Astrocyte (in vitro differentiated cells and primary cell): ENCODE measurements around the gene FBXL19. TPM values are rescaled to one million over a fixed set of nuclear protein-coding genes. Genes with fewer than 3 reads are reported as not detected.

ENCODE experiments used
- DNase-seq: peaks from one replicate; pipeline ENCODE4 v3.0.0-alpha.2; 2010; ENCODE audit warnings: low read depth
- FAIRE-seq: peaks from 2 replicates; lab custom pipeline; 2011; peaks lifted over from hg19 to GRCh38; lab: Jason Lieb, UNC
- H2AFZ ChIP-seq: 2 replicates; pipeline ENCODE4 v1.6.0; 2012; ENCODE audit warnings: low read depth, low read length, inconsistent platforms
- H3K27ac ChIP-seq: 2 replicates; pipeline ENCODE4 v1.5.1; 2011; ENCODE audit warnings: low read depth, low read length, inconsistent platforms
- H3K27me3 ChIP-seq: 2 replicates; pipeline ENCODE4 v1.6.0; 2011; ENCODE audit warnings: low read length, inconsistent platforms; ENCODE audit not compliant: insufficient read depth
- H3K36me3 ChIP-seq: 2 replicates; pipeline ENCODE4 v1.5.1; 2011; ENCODE audit warnings: low read length, inconsistent platforms; ENCODE audit not compliant: insufficient read depth
- H3K4me1 ChIP-seq: 2 replicates; pipeline ENCODE4 v1.5.1; 2011; ENCODE audit warnings: low read length, inconsistent platforms; ENCODE audit not compliant: insufficient read depth
- H3K4me2 ChIP-seq: 2 replicates; pipeline ENCODE4 v1.6.0; 2012; ENCODE audit warnings: low read length, inconsistent platforms
- H3K4me3 ChIP-seq: 2 replicates; pipeline ENCODE4 v1.5.1; 2011; ENCODE audit warnings: low read depth, mild to moderate bottlenecking, low read length, inconsistent platforms; ENCODE audit not compliant: insufficient read depth
- H3K79me2 ChIP-seq: 2 replicates; pipeline ENCODE4 v1.6.0; 2012; ENCODE audit warnings: mild to moderate bottlenecking, low read length, inconsistent platforms; ENCODE audit not compliant: insufficient read depth
- H3K9ac ChIP-seq: 2 replicates; pipeline ENCODE4 v1.6.0; 2012; ENCODE audit warnings: mild to moderate bottlenecking, low read length, inconsistent platforms
- H3K9me3 ChIP-seq: 2 replicates; pipeline ENCODE4 v1.5.1; 2012; ENCODE audit warnings: low read depth, mild to moderate bottlenecking, low read length, inconsistent platforms; ENCODE audit not compliant: insufficient read depth
- H4K20me1 ChIP-seq: 2 replicates; pipeline ENCODE4 v1.6.0; 2012; ENCODE audit warnings: low read length, inconsistent platforms; ENCODE audit not compliant: insufficient read depth
- H3K27ac Mint-ChIP-seq: one replicate; pipeline ENCODE4 v1.8.0; 2021; ENCODE audit warnings: mild to moderate bottlenecking, mixed read lengths; ENCODE audit not compliant: unreplicated experiment
- H3K27me3 Mint-ChIP-seq: one replicate; pipeline ENCODE4 v1.8.0; 2021; ENCODE audit warnings: low read depth, mixed read lengths; ENCODE audit not compliant: unreplicated experiment
- H3K36me3 Mint-ChIP-seq: one replicate; pipeline ENCODE4 v1.8.0; 2021; ENCODE audit warnings: low read depth, mixed read lengths; ENCODE audit not compliant: unreplicated experiment
- H3K4me1 Mint-ChIP-seq: one replicate; pipeline ENCODE4 v1.8.0; 2021; ENCODE audit warnings: low read depth, mixed read lengths; ENCODE audit not compliant: unreplicated experiment
- H3K4me3 Mint-ChIP-seq: one replicate; pipeline ENCODE4 v1.8.0; 2021; ENCODE audit warnings: mild to moderate bottlenecking, moderate library complexity, mixed read lengths; ENCODE audit not compliant: unreplicated experiment
- H3K9me3 Mint-ChIP-seq: one replicate; pipeline ENCODE4 v1.8.0; 2021; ENCODE audit warnings: mild to moderate bottlenecking, mixed read lengths; ENCODE audit not compliant: unreplicated experiment
- EZH2 ChIP-seq: IDR thresholded peaks from 2 replicates; pipeline ENCODE4 v1.6.1; 2012; ENCODE audit warnings: mild to moderate bottlenecking, low read length, inconsistent platforms; ENCODE audit not compliant: insufficient read depth
- total RNA-seq: library from RNA; stranded (reverse); gene quantifications from 2 replicates; pipeline ENCODE4 v1.2.1, GENCODE V29; 2021
- TF ChIP-seq, protein P1 (sequence below): IDR thresholded peaks from 2 replicates; pipeline ENCODE4 v1.5.1; 2011; ENCODE audit warnings: low read depth, mild to moderate bottlenecking, inconsistent platforms, low read length, moderate library complexity; ENCODE audit not compliant: insufficient read depth

Gene FBXL19
- total RNA-seq, 1 donor from 2014 or later: 42.5 TPM

DNA sequence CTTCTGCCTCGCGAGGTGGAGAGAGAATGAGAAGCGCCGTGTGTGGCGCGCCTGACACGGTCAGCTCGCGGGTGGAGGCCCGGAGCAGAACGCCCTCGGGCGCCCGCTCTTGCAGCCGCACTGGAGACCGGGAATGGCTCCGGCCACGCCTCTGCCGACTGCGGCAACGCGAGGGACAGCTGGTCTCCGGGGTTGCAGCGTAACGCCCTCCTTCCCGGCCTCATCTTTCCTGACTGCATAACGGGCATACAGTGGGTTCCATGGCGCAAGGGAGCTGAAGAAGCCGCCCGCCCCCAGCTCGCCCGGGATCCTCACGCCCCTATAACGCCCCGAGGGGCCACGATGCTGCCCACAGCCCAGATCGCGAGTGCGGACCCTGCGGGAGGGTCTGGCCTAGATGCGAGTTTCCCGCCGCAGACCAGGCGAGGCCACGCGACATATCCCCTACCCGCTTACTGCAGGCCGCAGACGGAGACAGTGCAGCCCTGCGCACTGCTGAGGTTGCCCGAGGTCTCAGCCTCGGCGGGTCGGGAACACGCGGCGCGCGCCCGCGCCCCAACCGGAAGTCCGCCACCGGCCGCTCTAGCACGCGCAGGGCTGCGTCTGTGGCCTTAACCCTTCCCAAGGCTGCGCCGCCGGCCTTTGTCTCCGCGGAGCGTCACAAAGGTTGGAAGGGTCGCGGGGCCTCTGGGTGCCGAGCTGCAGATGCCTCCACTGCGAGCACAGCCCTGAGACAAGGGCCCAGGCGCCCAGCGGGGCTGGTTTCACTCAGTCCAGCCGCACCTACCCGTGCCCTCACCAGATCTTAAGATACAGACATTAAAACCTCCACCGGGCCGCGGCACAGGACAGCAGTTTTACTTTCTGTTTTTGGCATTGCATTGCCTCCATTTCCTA, 48.3 kb upstream of the FBXL19 start:
- Histone ChIP-seq H3K79me2 (peaks cover 19% of the 10 kb centered on the region), H4K20me1 (no peaks in the 10 kb centered on the region)
- FAIRE-seq: no peak

GRCh38 chr16:30875871-30876801, 47.2 kb upstream of the FBXL19 start:
- Mint-ChIP-seq H3K27ac (peak overlapping the region; percentile 98), H3K4me1 (peaks cover 13% of the 10 kb centered on the region), H3K9me3 (no peaks in the 10 kb centered on the region), H3K36me3 (peaks cover 16% of the 10 kb centered on the region), H3K4me3 (peak overlapping the region; percentile 94), H3K27me3 (no peaks in the 10 kb centered on the region)
- Histone ChIP-seq H3K4me3 (peak overlapping the region; percentile 81), H3K27ac (peak overlapping the region; percentile 88), H3K36me3 (peaks cover 2% of the 10 kb centered on the region), H3K4me1 (peaks cover 14% of the 10 kb centered on the region), H4K20me1 (no peaks in the 10 kb centered on the region), H3K4me2 (peak overlapping the region; percentile 96), H2AFZ (peak overlapping the region; percentile 90), H3K9me3 (no peaks in the 10 kb centered on the region), H3K27me3 (no peaks in the 10 kb centered on the region), H3K9ac (peak overlapping the region; percentile 89), H3K79me2 (peaks cover 19% of the 10 kb centered on the region)
- FAIRE-seq (no peak), DNase-seq (no peak)
- TF ChIP-seq, protein P1, sequence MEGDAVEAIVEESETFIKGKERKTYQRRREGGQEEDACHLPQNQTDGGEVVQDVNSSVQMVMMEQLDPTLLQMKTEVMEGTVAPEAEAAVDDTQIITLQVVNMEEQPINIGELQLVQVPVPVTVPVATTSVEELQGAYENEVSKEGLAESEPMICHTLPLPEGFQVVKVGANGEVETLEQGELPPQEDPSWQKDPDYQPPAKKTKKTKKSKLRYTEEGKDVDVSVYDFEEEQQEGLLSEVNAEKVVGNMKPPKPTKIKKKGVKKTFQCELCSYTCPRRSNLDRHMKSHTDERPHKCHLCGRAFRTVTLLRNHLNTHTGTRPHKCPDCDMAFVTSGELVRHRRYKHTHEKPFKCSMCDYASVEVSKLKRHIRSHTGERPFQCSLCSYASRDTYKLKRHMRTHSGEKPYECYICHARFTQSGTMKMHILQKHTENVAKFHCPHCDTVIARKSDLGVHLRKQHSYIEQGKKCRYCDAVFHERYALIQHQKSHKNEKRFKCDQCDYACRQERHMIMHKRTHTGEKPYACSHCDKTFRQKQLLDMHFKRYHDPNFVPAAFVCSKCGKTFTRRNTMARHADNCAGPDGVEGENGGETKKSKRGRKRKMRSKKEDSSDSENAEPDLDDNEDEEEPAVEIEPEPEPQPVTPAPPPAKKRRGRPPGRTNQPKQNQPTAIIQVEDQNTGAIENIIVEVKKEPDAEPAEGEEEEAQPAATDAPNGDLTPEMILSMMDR: no peak
- TF ChIP-seq EZH2: no peak

More for the DNA sequence above, 48.3 kb upstream of the FBXL19 start:
- H3K27me3 Mint-ChIP-seq: no peaks in the 10 kb centered on the region
- Histone ChIP-seq H2AFZ (peak overlapping the region; percentile 90), H3K36me3 (peaks cover 2% of the 10 kb centered on the region), H3K9ac (peak overlapping the region; percentile 89), H3K4me2 (peak overlapping the region; percentile 96), H3K27me3 (no peaks in the 10 kb centered on the region), H3K4me3 (peak overlapping the region; percentile 81), H3K27ac (peak overlapping the region; percentile 88), H3K4me1 (peaks cover 14% of the 10 kb centered on the region), H3K9me3 (no peaks in the 10 kb centered on the region)
- H3K4me3 Mint-ChIP-seq: peak overlapping the region; percentile 94
- H3K27ac Mint-ChIP-seq: peak overlapping the region; percentile 98
- peak; percentile 81 for DNase-seq
- no peaks in the 10 kb centered on the region for H3K9me3 Mint-ChIP-seq
- peaks cover 13% of the 10 kb centered on the region for H3K4me1 Mint-ChIP-seq
- H3K36me3 Mint-ChIP-seq: peaks cover 16% of the 10 kb centered on the region
- TF ChIP-seq, protein P1: no peak
- no peak for TF ChIP-seq EZH2
